ENCODE measurements around the gene TRMT44. TPM values are rescaled to one million over a fixed set of nuclear protein-coding genes. Genes with fewer than 3 reads are reported as not detected.
A peak's percentile ranks its signal among the peaks of the same experiment; 100 is the strongest.

TRMT44 gene
- total RNA-seq, 1 donor = 21.7 TPM

GRCh38 chr4:8515316-8516060 is 74.9 kb downstream of the TRMT44 start:
- Histone ChIP-seq H3K36me3 (ENCODE audit: insufficient read depth, low read length) (no peaks in the 10 kb centered on the region), H3K9me3 (ENCODE audit: low read depth, low read length) (no peaks in the 10 kb centered on the region), H3K79me2 (ENCODE audit: insufficient read depth, low read length) (no peaks in the 10 kb centered on the region), H3K4me3 (ENCODE audit: insufficient read depth, low read length) (no peak overlapping the region), H3K27me3 (ENCODE audit: insufficient read depth, low read length) (peaks cover 4% of the 10 kb centered on the region), H3K4me1 (ENCODE audit: insufficient read depth, low read length) (peaks cover 15% of the 10 kb centered on the region), H3K27ac (ENCODE audit: low read depth, low read length) (no peak overlapping the region), H3K4me2 (ENCODE audit: insufficient read depth, low read length) (no peak overlapping the region), H4K20me1 (ENCODE audit: insufficient read depth, low read length) (no peaks in the 10 kb centered on the region), H2AFZ (ENCODE audit: low read length) (no peak overlapping the region)
- no peak for TF ChIP-seq CTCF (IDR thresholded peaks at IDR 0.05; ENCODE audit: extremely low read depth, low read depth, low read length)
- DNase-seq (ENCODE audit: insufficient read length, low spot score, missing footprints) = peak; percentile 92

GRCh38 chr4:8516061-8516573 is 75.5 kb downstream of the TRMT44 start:
- H3K4me3 ChIP-seq (ENCODE audit: insufficient read depth, low read length) = no peak overlapping the region
- H3K4me2 ChIP-seq (ENCODE audit: insufficient read depth, low read length) = no peak overlapping the region
- no peaks in the 10 kb centered on the region for H3K36me3 ChIP-seq (ENCODE audit: insufficient read depth, low read length)
- no peak for TF ChIP-seq CTCF (IDR thresholded peaks at IDR 0.05; ENCODE audit: extremely low read depth, low read depth, low read length)
- H3K27me3 ChIP-seq (ENCODE audit: insufficient read depth, low read length) = peaks cover 4% of the 10 kb centered on the region
- no peaks in the 10 kb centered on the region for H3K9me3 ChIP-seq (ENCODE audit: low read depth, low read length)
- no peak overlapping the region for H3K27ac ChIP-seq (ENCODE audit: low read depth, low read length)
- peak; percentile 43 for DNase-seq (ENCODE audit: insufficient read length, low spot score, missing footprints)
- H4K20me1 ChIP-seq (ENCODE audit: insufficient read depth, low read length) = no peaks in the 10 kb centered on the region
- no peaks in the 10 kb centered on the region for H3K79me2 ChIP-seq (ENCODE audit: insufficient read depth, low read length)
- peaks cover 15% of the 10 kb centered on the region for H3K4me1 ChIP-seq (ENCODE audit: insufficient read depth, low read length)
- H2AFZ ChIP-seq (ENCODE audit: low read length) = no peak overlapping the region

DNA sequence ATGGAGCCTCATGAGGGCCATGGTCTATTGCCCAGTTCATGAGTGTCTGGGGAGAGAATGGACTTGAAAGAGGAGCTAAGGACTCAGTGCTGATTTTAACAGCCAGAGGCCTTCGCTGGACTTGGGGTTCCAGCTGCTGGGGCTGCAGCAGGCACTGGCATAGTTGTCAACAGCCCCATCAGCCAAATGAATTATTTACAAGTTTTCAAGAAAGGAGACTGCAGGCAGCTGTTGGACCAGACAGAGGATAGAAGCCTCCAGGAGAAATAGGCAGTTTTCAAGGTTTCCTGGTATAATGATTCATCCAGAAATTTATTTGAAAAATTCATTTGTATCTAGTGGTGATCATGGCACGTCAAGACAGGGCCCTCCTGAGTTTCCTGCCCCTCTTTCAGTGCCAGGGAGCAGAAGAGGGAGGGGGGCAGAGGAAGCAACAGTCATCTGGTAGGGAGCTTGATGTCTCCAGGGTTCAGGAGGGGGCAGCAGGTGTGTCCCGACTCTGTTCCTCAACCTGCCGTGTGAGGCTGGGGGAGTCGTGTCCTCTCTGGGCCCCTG is 76.5 kb downstream of the TRMT44 start:
- no peak overlapping the region for H3K27ac ChIP-seq (ENCODE audit: low read depth, low read length)
- peak; percentile 79 for DNase-seq (ENCODE audit: insufficient read length, low spot score, missing footprints)

More for the DNA sequence above, 76.5 kb downstream of the TRMT44 start:
- Histone ChIP-seq H3K4me2 (ENCODE audit: insufficient read depth, low read length) (no peak overlapping the region), H3K27me3 (ENCODE audit: insufficient read depth, low read length) (peaks cover 4% of the 10 kb centered on the region), H3K9me3 (ENCODE audit: low read depth, low read length) (peaks cover 2% of the 10 kb centered on the region), H3K4me3 (ENCODE audit: insufficient read depth, low read length) (no peak overlapping the region), H3K36me3 (ENCODE audit: insufficient read depth, low read length) (no peaks in the 10 kb centered on the region), H3K4me1 (ENCODE audit: insufficient read depth, low read length) (peaks cover 15% of the 10 kb centered on the region), H2AFZ (ENCODE audit: low read length) (peak overlapping the region; percentile 41), H4K20me1 (ENCODE audit: insufficient read depth, low read length) (no peaks in the 10 kb centered on the region), H3K79me2 (ENCODE audit: insufficient read depth, low read length) (no peaks in the 10 kb centered on the region)
- TF ChIP-seq CTCF (IDR thresholded peaks at IDR 0.05; ENCODE audit: extremely low read depth, low read depth, low read length) = no peak
